LNCaP clone FGC (cell line): ENCODE results near the gene HHAT.

Source experiments
- DNase-seq: peaks from one replicate; pipeline ENCODE4 v3.0.0-alpha.2; 2011; ENCODE audit warnings: low read depth
- H3K4me3 ChIP-seq: 2 replicates; pipeline ENCODE4 v1.5.1; 2011; ENCODE audit warnings: mild to moderate bottlenecking, low read depth, low read length, control low read depth
- TF ChIP-seq, protein P1 (sequence below): IDR thresholded peaks from 2 replicates; pipeline ENCODE4 v1.5.1; 2012; ENCODE audit warnings: mild to moderate bottlenecking; ENCODE audit not compliant: control insufficient read depth, insufficient read depth; ENCODE audit errors: extremely low read depth

HHAT gene

DNA sequence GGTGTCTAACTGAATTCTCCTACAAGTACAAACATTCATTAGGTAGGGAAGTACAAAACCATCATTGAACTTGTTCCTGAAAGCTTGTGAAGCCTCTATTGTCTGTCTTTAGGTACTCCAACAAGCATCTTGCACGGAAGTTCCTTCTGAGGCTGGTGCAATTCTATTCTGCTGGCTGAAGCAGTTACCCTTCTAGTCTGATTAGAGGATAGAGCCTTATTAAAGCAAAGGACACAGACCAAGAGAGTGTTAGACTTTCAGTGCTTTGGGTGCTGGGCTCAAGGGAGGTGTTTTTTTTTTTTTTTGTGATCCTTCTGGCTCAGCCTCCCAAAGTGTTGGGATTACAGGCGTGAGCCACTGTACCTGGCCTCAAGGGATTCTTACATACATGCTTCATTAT, 43.8 kb downstream of the HHAT start:
- H3K4me3 ChIP-seq: no peak overlapping the region
- TF ChIP-seq, protein P1, sequence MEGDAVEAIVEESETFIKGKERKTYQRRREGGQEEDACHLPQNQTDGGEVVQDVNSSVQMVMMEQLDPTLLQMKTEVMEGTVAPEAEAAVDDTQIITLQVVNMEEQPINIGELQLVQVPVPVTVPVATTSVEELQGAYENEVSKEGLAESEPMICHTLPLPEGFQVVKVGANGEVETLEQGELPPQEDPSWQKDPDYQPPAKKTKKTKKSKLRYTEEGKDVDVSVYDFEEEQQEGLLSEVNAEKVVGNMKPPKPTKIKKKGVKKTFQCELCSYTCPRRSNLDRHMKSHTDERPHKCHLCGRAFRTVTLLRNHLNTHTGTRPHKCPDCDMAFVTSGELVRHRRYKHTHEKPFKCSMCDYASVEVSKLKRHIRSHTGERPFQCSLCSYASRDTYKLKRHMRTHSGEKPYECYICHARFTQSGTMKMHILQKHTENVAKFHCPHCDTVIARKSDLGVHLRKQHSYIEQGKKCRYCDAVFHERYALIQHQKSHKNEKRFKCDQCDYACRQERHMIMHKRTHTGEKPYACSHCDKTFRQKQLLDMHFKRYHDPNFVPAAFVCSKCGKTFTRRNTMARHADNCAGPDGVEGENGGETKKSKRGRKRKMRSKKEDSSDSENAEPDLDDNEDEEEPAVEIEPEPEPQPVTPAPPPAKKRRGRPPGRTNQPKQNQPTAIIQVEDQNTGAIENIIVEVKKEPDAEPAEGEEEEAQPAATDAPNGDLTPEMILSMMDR: no peak
- DNase-seq: no peak

DNA sequence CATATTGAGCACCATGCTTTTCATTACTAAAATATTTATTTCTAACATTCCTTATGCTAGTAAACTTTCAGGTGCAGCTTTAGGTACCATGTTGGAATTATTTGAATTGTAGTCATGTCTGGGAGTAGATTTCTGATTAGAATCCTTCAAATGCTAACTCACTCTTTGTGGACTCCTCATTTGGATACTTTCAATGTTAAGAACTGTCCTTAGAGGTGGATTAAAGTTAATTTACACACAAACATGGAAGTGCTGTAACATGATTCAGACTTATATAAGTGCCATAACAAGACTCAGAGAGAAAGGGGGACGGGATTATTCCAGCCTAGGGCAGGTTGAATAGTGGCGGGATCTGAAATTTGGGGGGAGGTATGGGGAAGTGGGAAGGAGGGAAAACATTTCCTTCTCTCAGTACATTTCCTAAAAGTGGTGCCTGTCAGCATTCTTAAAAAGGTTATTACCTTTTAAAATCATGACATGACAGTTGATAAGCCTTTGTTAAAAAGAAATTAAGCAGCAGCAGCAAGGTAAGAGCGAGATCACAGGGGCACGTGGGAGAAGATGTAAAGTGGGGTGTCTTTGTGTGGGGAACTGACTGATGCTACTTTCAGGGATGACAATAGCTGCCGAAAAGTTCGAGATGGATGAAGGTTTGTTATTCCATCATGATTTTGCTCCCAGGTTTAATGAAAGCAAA, 44.4 kb downstream of the HHAT start:
- no peak for DNase-seq
- H3K4me3 ChIP-seq: no peak overlapping the region
- TF ChIP-seq, protein P1: no peak

DNA sequence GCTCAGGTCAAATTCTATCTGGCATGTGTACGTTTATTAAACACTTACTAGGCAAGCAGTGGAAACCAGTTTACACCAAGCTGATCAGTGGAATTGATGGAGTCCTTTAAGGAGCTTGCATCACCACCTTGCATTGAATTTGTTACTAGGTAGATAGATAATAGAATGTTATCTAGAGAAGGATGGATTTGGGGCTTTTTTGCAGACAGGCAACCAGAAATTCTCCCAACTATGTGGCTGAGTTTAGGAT, 44.9 kb downstream of the HHAT start:
- H3K4me3 ChIP-seq: no peak overlapping the region
- TF ChIP-seq, protein P1: no peak

DNA sequence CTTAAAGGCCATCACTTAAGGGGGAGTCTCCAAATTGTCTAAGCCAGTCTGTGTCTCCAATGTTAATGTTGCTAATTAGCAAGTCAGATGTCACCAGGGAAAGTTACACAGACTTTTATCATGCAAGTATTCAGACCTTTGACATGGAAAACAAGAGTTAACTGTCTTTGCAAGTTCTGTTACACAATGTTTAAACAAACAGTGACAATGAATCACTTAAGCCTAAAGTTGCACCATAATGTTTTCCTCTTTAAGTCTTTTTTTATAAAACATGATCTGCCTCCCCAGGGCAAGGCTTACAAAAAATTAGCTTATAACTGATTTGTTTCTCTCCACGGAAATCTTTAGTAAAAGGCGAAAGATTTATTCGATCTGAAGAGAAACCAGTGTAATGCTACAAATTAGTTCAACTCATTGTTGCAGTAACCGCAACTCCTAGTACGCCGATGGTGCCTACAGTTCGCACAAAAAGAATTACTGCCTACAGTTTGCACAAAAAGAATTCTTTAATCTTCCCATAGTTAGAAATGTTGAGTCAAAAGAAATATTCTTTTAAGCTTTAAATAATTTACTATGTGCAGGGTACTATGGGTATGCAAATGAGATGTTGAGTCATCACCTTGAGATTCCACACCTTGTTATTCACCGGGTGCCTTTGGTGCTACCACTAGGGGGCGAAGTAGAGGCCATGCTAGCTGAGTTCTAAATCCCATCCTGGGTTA, 45.3 kb downstream of the HHAT start:
- DNase-seq: peak; percentile 54
- peak overlapping the region; percentile 6; the same call in 1 of the 2 replicates for H3K4me3 ChIP-seq
- TF ChIP-seq, protein P1: peak; percentile 76

More for the DNA sequence above, 44.9 kb downstream of the HHAT start:
- DNase-seq: no peak

DNA sequence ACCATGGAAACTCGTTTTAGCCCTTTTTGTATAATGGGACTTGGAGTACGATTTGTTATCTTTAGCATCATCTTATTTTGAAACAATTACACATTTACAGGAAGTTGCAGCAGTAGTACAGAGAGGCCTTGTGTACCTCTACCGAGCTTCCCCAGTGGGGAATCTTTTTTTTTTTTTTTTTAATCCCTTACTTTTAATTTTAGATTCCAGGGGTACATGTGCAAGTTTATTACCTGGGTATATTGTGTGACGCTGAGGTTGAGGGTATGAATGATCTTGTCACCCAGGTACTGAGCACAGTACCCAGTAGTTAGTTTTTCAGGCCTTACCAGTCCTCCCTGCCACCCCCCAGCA, 45.9 kb downstream of the HHAT start:
- no peak overlapping the region for H3K4me3 ChIP-seq
- DNase-seq: no peak
- TF ChIP-seq, protein P1: no peak

DNA sequence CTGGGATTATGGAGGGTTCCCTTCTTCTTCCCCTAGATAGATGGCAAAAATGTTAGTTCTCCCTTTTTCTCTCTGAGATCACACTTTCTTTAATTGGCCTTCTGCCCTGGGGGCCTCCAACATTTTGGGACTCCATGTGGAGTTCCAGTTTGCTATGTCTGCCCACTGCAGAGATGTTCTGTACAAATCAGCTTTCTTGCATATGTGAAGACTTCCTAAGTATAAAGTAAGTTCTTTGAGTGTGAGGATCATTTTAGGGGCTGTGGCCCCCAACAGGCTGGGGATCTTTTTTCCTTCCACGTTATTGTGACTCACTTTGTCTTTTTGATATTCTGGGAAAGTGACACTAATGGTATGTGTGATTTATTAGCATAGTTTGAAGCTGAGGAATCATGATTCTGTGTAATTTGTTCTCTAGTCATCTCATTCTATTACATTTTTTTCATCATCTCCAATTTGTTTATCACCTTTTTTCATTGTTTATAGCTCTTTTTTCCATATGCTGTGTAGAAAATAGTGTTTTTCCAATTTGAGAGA, 48.2 kb downstream of the HHAT start:
- no peak overlapping the region for H3K4me3 ChIP-seq
- no peak for DNase-seq
- TF ChIP-seq, protein P1: no peak
